ENCODE measurements around the gene TRAPPC11. TPM values are rescaled to one million over a fixed set of nuclear protein-coding genes. Genes with fewer than 3 reads are reported as not detected.

Gene TRAPPC11
- total and polyA plus RNA-seq, 2 of the 4 experiments (the other 2 are of a cell fraction), result 25.3 to 56.8 TPM

GRCh38 chr4:183686461-183686860, 27.4 kb downstream of the TRAPPC11 start:
- Histone ChIP-seq H4K91ac (ENCODE audit: insufficient read depth, low read depth, low read length) (no peak overlapping the region), H4K20me1 (ENCODE audit: insufficient read depth, low read length) (no peaks in the 10 kb centered on the region), H3K56ac (ENCODE audit: extremely low read depth, insufficient read depth, low read length) (no peak overlapping the region), H2BK5ac (ENCODE audit: low read depth, low read length, poor library complexity, severe bottlenecking) (no peak overlapping the region), H2AK5ac (ENCODE audit: low read depth, low read length) (no peak overlapping the region), H3K79me1 (ENCODE audit: low read depth in 1 of 2, low read length in 2 of 2) (no peaks in the 10 kb centered on the region; a peak in 1 of 4 replicates), H3K27ac (ENCODE audit: insufficient read depth, low read length) (no peak overlapping the region), H3K23ac (ENCODE audit: low read depth, low read length) (no peak overlapping the region), H3K9ac (ENCODE audit: low read depth, low read length) (no peak overlapping the region), H3K9me1 (ENCODE audit: insufficient read depth, low read length) (no peaks in the 10 kb centered on the region), H3K4ac (ENCODE audit: low read depth, low read length) (no peak overlapping the region), H4K8ac (ENCODE audit: low read depth in 2 of 2, low read length in 2 of 2) (no peak overlapping the region), H2BK20ac (ENCODE audit: low read depth, low read length) (no peak overlapping the region), H2AFZ (replicated peaks; ENCODE audit: low read length, poor library complexity) (no peak overlapping the region), H2BK15ac (ENCODE audit: low read depth, low read length) (no peak overlapping the region), H2BK120ac (ENCODE audit: low read depth, low read length) (no peak overlapping the region), H3K4me1 (ENCODE audit: control insufficient read depth, insufficient read depth, low read length) (no peaks in the 10 kb centered on the region), H3K27me3 (ENCODE audit: control insufficient read depth, insufficient read depth, low read length) (no peaks in the 10 kb centered on the region), H3K18ac (ENCODE audit: low read depth, low read length) (no peak overlapping the region), H3K9me3 (ENCODE audit: control insufficient read depth, insufficient read depth, low read length) (no peaks in the 10 kb centered on the region), H3K4me2 (ENCODE audit: low read depth, low read length) (no peak overlapping the region), H3K4me3 (ENCODE audit: insufficient read depth, low read depth, low read length) (no peak overlapping the region), H2AK9ac (replicated peaks; ENCODE audit: low read depth, low read length, poor library complexity) (no peak overlapping the region), H3K36me3 (ENCODE audit: control insufficient read depth, insufficient read depth, low read length) (peaks cover 34% of the 10 kb centered on the region), H4K5ac (ENCODE audit: low read depth, low read length) (no peak overlapping the region), H3K14ac (replicated peaks; ENCODE audit: low read depth, low read length) (no peak overlapping the region)
- dilution Hi-C loops (cut with HindIII; ENCODE audit: low sequenced_read_pairs, unreplicated experiment) (no loop called here), in situ Hi-C loops (cut with MboI; ENCODE audit: low sequenced_read_pairs) (no loop called here), intact Hi-C loops (cut with micrococcal nuclease) (no loop called here)
- DNase-seq, result no peak
- ATAC-seq (ENCODE audit: low read depth), result no peak
- no TSS peak for BruUV-seq (replicated peaks)
- WGBS, 2 experiments (ENCODE audit: extremely low coverage in 2 of 2, insufficient read length in 1 of 2), result 100% methylated on average over 1 of the region's 2 CpGs; no CpG with 5 or more reads in 1 of the 2 experiments
- ChIA-PET CTCF (interaction anchor here (0.6 kb wide), 1 partner anchor 232 kb away, joined by 4 read pairs; no protein-coding TSS in a partner anchor), POLR2A (ENCODE audit: unreplicated experiment) (no interaction called here)
- TF ChIP-seq USF2 (IDR thresholded peaks at IDR 0.05; ENCODE audit: low read depth, low read length) (no peak), CTCF (conservative IDR thresholded peaks at IDR 0.05; ENCODE audit: low read depth, low read length) (no peak), POLR2A (IDR thresholded peaks at IDR 0.05; ENCODE audit: low read depth, low read length) (no peak), MXI1 (IDR thresholded peaks at IDR 0.05; ENCODE audit: borderline replicate concordance, low read depth, low read length) (no peak), CEBPB (IDR thresholded peaks at IDR 0.05; ENCODE audit: low read depth, low read length) (no peak), CHD1 (IDR thresholded peaks at IDR 0.05; ENCODE audit: low read depth, low read length) (no peak), MAZ (IDR thresholded peaks at IDR 0.05; ENCODE audit: borderline replicate concordance, low read depth, low read length) (no peak), NFE2L2 (IDR thresholded peaks at IDR 0.05; ENCODE audit: low read depth, low read length) (no peak), RFX5 (IDR thresholded peaks at IDR 0.05; ENCODE audit: low read depth, low read length) (no peak)
